HEK293 (cell line): ENCODE data around the gene CDKAL1.

ENCODE experiments used
- CTCF ChIA-PET: fragments of 350-600 bp; formaldehyde crosslinking; extraction: SDS; loops from one replicate; lab custom pipeline; 2021; ENCODE audit warnings: antibody characterized with exemption; lab: Yijun Ruan, JAX
- POLR2A ChIA-PET: fragments of 300-600 bp; formaldehyde crosslinking; extraction: SDS; loops from one replicate; lab custom pipeline; 2020; ENCODE audit warnings: antibody characterized with exemption, inconsistent platforms; lab: Yijun Ruan, JAX
- H3K27ac ChIP-seq: fragments of 200-500 bp; sonication (Bioruptor generic); 2 replicates; pipeline ENCODE4 v1.5.1; 2014; ENCODE audit warnings: low read depth, low read length, control low read depth, inconsistent platforms; ENCODE audit errors: extremely low read depth
- H3K36me3 ChIP-seq, 2 experiments: fragments of 200-500 bp in 1 of 2; sonication (Bioruptor generic) in 1 of 2; 1 replicate in 1 of 2; 2 replicates in 1 of 2; pipeline ENCODE4 v1.5.1; 2014 to 2017; ENCODE audit warnings: inconsistent platforms in 2 of 2, low read length in 2 of 2; ENCODE audit not compliant: control insufficient read depth in 2 of 2, insufficient read depth in 1 of 2
- H3K4me1 ChIP-seq: fragments of 200-500 bp; sonication (Bioruptor generic); 2 replicates; pipeline ENCODE4 v1.5.1; 2014; ENCODE audit warnings: mild to moderate bottlenecking, low read length, inconsistent platforms; ENCODE audit not compliant: control insufficient read depth, insufficient read depth
- H3K4me3 ChIP-seq: 2 replicates; pipeline ENCODE4 v1.5.1; 2011; ENCODE audit warnings: low read depth, mild to moderate bottlenecking, control low read depth, low read length, moderate library complexity
- H3K9me3 ChIP-seq: fragments of 200-500 bp; sonication (Bioruptor generic); 2 replicates; pipeline ENCODE4 v1.5.1; 2014; ENCODE audit warnings: low read depth, low read length, inconsistent platforms; ENCODE audit not compliant: control insufficient read depth, insufficient read depth
- HOXD13 ChIP-seq: sonication (generic); formaldehyde crosslinking; IDR thresholded peaks from 2 replicates; pipeline ENCODE4 v1.8.0; 2022; ENCODE audit warnings: missing genetic modification reagents, borderline replicate concordance
- IKZF3 ChIP-seq: fragments of 450-650 bp; IDR thresholded peaks from 2 replicates; pipeline ENCODE4 v1.5.0; 2018; ENCODE audit warnings: missing biosample characterization, mild to moderate bottlenecking, missing genetic modification characterization, moderate library complexity
- KLF16 ChIP-seq: fragments of 450-650 bp; formaldehyde crosslinking; IDR thresholded peaks from 2 replicates; pipeline ENCODE4 v1.5.1; 2017; ENCODE audit warnings: missing biosample characterization, missing genetic modification characterization
- MZF1 ChIP-seq: fragments of 450-650 bp; formaldehyde crosslinking; IDR thresholded peaks from 2 replicates; pipeline ENCODE4 v1.5.1; 2017; ENCODE audit warnings: missing biosample characterization, missing genetic modification characterization, borderline replicate concordance
- REPIN1 ChIP-seq: fragments of 450-650 bp; formaldehyde crosslinking; IDR thresholded peaks from 2 replicates; pipeline ENCODE4 v1.5.1; 2017; ENCODE audit warnings: missing biosample characterization, missing genetic modification characterization, low read depth
- SP3 ChIP-seq: fragments of 450-650 bp; formaldehyde crosslinking; IDR thresholded peaks from 2 replicates; pipeline ENCODE4 v1.5.1; 2016; ENCODE audit warnings: missing biosample characterization, missing genetic modification characterization
- ZBTB6 ChIP-seq: fragments of 450-650 bp; formaldehyde crosslinking; IDR thresholded peaks from 2 replicates; pipeline ENCODE4 v1.5.1; 2017; ENCODE audit warnings: missing biosample characterization, missing genetic modification characterization
- ZNF133 ChIP-seq: fragments of 450-650 bp; formaldehyde crosslinking; IDR thresholded peaks from 2 replicates; pipeline ENCODE4 v1.5.1; 2016; ENCODE audit warnings: missing biosample characterization, missing genetic modification characterization
- ZNF138 ChIP-seq: fragments of 450-650 bp; formaldehyde crosslinking; IDR thresholded peaks from 2 replicates; pipeline ENCODE4 v1.5.1; 2016; ENCODE audit warnings: missing biosample characterization, missing genetic modification characterization, borderline replicate concordance
- ZNF211 ChIP-seq: fragments of 450-650 bp; formaldehyde crosslinking; IDR thresholded peaks from 2 replicates; pipeline ENCODE4 v1.5.1; 2016; ENCODE audit warnings: low read depth, missing biosample characterization, missing genetic modification characterization
- ZNF292 ChIP-seq: fragments of 450-650 bp; formaldehyde crosslinking; IDR thresholded peaks from 2 replicates; pipeline ENCODE4 v1.5.1; 2016; ENCODE audit warnings: low read depth, missing biosample characterization, missing genetic modification characterization, borderline replicate concordance
- ZNF391 ChIP-seq: fragments of 450-650 bp; formaldehyde crosslinking; IDR thresholded peaks from 2 replicates; pipeline ENCODE4 v1.5.1; 2016; ENCODE audit warnings: low read depth, missing biosample characterization, missing genetic modification characterization, borderline replicate concordance
- ZNF416 ChIP-seq: fragments of 450-650 bp; formaldehyde crosslinking; IDR thresholded peaks from 2 replicates; pipeline ENCODE4 v1.5.1; 2016; ENCODE audit warnings: missing biosample characterization, missing genetic modification characterization
- ZNF530 ChIP-seq: fragments of 450-650 bp; formaldehyde crosslinking; IDR thresholded peaks from 2 replicates; pipeline ENCODE4 v1.5.1; 2016; ENCODE audit warnings: low read depth, missing biosample characterization, missing genetic modification characterization
- ZNF544 ChIP-seq: fragments of 450-650 bp; formaldehyde crosslinking; IDR thresholded peaks from 2 replicates; pipeline ENCODE4 v1.5.0; 2017; ENCODE audit warnings: missing biosample characterization, missing genetic modification characterization
- ZNF692 ChIP-seq: fragments of 450-650 bp; formaldehyde crosslinking; IDR thresholded peaks from 2 replicates; pipeline ENCODE4 v1.5.1; 2016; ENCODE audit warnings: missing biosample characterization, missing genetic modification characterization
- ZNF785 ChIP-seq: fragments of 450-650 bp; formaldehyde crosslinking; IDR thresholded peaks from 2 replicates; pipeline ENCODE4 v1.5.1; 2016; ENCODE audit warnings: missing biosample characterization, missing genetic modification characterization
- ZSCAN30 ChIP-seq: fragments of 450-650 bp; IDR thresholded peaks from 2 replicates; pipeline ENCODE4 v1.5.1; 2018; ENCODE audit warnings: missing biosample characterization, mild to moderate bottlenecking, missing genetic modification characterization, moderate library complexity
- TF ChIP-seq, protein P1 (sequence below): fragments of 450-650 bp; IDR thresholded peaks from 2 replicates; pipeline ENCODE4 v1.5.1; 2018; ENCODE audit warnings: missing biosample characterization, mild to moderate bottlenecking, missing genetic modification characterization
- TF ChIP-seq, protein P2 (sequence below): fragments of 450-650 bp; formaldehyde crosslinking; IDR thresholded peaks from 2 replicates; pipeline ENCODE4 v1.5.1; 2016; ENCODE audit warnings: missing biosample characterization, missing genetic modification characterization, low read depth
- TF ChIP-seq, protein P3 (sequence below): fragments of 450-650 bp; formaldehyde crosslinking; IDR thresholded peaks from 2 replicates; pipeline ENCODE4 v1.5.1; 2017; ENCODE audit warnings: missing biosample characterization, missing genetic modification characterization

CDKAL1 gene

GRCh38 chr6:21098744-21099143 is 564.5 kb downstream of the CDKAL1 start:
- TF ChIP-seq ZSCAN30 (tag by site-specific recombination) (0 out of 2 replicates have a peak, but pooled peaks have one; percentile 52), ZNF692 (tag by site-specific recombination) (no peak), SP3 (no peak), IKZF3 (tag by site-specific recombination) (peak; percentile 66), MZF1 (tag by site-specific recombination) (peak; percentile 99)
- TF ChIP-seq, protein P1, sequence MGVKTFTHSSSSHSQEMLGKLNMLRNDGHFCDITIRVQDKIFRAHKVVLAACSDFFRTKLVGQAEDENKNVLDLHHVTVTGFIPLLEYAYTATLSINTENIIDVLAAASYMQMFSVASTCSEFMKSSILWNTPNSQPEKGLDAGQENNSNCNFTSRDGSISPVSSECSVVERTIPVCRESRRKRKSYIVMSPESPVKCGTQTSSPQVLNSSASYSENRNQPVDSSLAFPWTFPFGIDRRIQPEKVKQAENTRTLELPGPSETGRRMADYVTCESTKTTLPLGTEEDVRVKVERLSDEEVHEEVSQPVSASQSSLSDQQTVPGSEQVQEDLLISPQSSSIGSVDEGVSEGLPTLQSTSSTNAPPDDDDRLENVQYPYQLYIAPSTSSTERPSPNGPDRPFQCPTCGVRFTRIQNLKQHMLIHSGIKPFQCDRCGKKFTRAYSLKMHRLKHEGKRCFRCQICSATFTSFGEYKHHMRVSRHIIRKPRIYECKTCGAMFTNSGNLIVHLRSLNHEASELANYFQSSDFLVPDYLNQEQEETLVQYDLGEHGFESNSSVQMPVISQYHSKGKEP (tag by site-specific recombination) = peak; percentile 73
- Histone ChIP-seq H3K4me3 (no peak overlapping the region), H3K4me1 (peaks cover 5% of the 10 kb centered on the region; the same call in 1 of the 2 replicates), H3K27ac (no peak overlapping the region), H3K9me3 (no peaks in the 10 kb centered on the region), H3K36me3 (no peaks in the 10 kb centered on the region)
- CTCF ChIA-PET = interaction anchor here (0.6 to 0.7 kb wide), 2 partner anchors 22 to 1112 kb away, joined by 3 read pairs; no protein-coding TSS in a partner anchor
- POLR2A ChIA-PET = no interaction called here

GRCh38 chr6:21099338-21100314 is 565.4 kb downstream of the CDKAL1 start:
- peaks cover 6% of the 10 kb centered on the region; the same call in 1 of the 2 replicates for H3K4me1 ChIP-seq
- TF ChIP-seq ZNF416 (tag by site-specific recombination) (no peak), ZNF785 (tag by site-specific recombination) (no peak), KLF16 (tag by site-specific recombination) (no peak), HOXD13 (CRISPR knock-in tag) (no peak), ZNF530 (tag by site-specific recombination) (no peak), ZBTB6 (tag by site-specific recombination) (no peak), ZNF211 (tag by site-specific recombination) (no peak), ZNF692 (tag by site-specific recombination) (no peak), ZNF138 (tag by site-specific recombination) (no peak), ZNF133 (tag by site-specific recombination) (no peak), ZNF544 (tag by site-specific recombination) (no peak), ZNF292 (tag by site-specific recombination) (no peak), ZNF391 (tag by site-specific recombination) (no peak), REPIN1 (tag by site-specific recombination) (no peak)
- TF ChIP-seq, protein P2, sequence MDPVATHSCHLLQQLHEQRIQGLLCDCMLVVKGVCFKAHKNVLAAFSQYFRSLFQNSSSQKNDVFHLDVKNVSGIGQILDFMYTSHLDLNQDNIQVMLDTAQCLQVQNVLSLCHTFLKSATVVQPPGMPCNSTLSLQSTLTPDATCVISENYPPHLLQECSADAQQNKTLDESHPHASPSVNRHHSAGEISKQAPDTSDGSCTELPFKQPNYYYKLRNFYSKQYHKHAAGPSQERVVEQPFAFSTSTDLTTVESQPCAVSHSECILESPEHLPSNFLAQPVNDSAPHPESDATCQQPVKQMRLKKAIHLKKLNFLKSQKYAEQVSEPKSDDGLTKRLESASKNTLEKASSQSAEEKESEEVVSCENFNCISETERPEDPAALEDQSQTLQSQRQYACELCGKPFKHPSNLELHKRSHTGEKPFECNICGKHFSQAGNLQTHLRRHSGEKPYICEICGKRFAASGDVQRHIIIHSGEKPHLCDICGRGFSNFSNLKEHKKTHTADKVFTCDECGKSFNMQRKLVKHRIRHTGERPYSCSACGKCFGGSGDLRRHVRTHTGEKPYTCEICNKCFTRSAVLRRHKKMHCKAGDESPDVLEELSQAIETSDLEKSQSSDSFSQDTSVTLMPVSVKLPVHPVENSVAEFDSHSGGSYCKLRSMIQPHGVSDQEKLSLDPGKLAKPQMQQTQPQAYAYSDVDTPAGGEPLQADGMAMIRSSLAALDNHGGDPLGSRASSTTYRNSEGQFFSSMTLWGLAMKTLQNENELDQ = no peak
- TF ChIP-seq, protein P3, sequence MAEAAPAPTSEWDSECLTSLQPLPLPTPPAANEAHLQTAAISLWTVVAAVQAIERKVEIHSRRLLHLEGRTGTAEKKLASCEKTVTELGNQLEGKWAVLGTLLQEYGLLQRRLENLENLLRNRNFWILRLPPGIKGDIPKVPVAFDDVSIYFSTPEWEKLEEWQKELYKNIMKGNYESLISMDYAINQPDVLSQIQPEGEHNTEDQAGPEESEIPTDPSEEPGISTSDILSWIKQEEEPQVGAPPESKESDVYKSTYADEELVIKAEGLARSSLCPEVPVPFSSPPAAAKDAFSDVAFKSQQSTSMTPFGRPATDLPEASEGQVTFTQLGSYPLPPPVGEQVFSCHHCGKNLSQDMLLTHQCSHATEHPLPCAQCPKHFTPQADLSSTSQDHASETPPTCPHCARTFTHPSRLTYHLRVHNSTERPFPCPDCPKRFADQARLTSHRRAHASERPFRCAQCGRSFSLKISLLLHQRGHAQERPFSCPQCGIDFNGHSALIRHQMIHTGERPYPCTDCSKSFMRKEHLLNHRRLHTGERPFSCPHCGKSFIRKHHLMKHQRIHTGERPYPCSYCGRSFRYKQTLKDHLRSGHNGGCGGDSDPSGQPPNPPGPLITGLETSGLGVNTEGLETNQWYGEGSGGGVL = no peak
- TF ChIP-seq, all 188 proteins: peak for 0
- CTCF ChIA-PET = interaction anchor here (0.6 kb wide), 2 partner anchors 21 to 839 kb away, joined by 3 to 4 read pairs; no protein-coding TSS in a partner anchor
- Histone ChIP-seq H3K36me3 (no peaks in the 10 kb centered on the region), H3K9me3 (no peaks in the 10 kb centered on the region), H3K4me3 (no peak overlapping the region), H3K27ac (no peak overlapping the region)
- POLR2A ChIA-PET = no interaction called here
